HepG2 (cell line): ENCODE measurements around the gene PHF21B. TPM values are rescaled to one million over a fixed set of nuclear protein-coding genes. Genes with fewer than 3 reads are reported as not detected.

ENCODE experiments used
- ATAC-seq: fragments of 200-7000 bp; cut with Tn5 transposase; 3 replicates; pipeline ENCODE4 v1.9.1; 2020; ENCODE audit warnings: mild to moderate bottlenecking, moderate library complexity
- BruUV-seq: library from RNA; stranded (reverse); fragments of 400-500 nt; replicated peaks from 2 replicates; lab custom pipeline; 2021; lab: Mats Ljungman, UMichigan
- CTCF ChIA-PET: fragments of 300-600 bp; formaldehyde crosslinking; extraction: SDS; loops from one replicate; lab custom pipeline; 2021; ENCODE audit warnings: low total read pairs, inconsistent platforms, low intra/inter-chr PET ratio; lab: Yijun Ruan, JAX
- POLR2A ChIA-PET: fragments of 350-600 bp; sonication (Branson Sonifier 250); formaldehyde crosslinking; loops from one replicate; lab custom pipeline; 2020; ENCODE audit warnings: antibody characterized with exemption, inconsistent platforms; lab: Yijun Ruan, JAX
- DNase-seq: peaks from one replicate; pipeline ENCODE4 v3.0.0-alpha.2; 2015; ENCODE audit warnings: low spot score
- FAIRE-seq: peaks from 3 replicates; lab custom pipeline; 2011; peaks lifted over from hg19 to GRCh38; lab: Jason Lieb, UNC
- H2AFZ ChIP-seq: one replicate; pipeline ENCODE4 v1.6.1; 2011; ENCODE audit warnings: low read length, inconsistent platforms
- H3K27ac ChIP-seq: fragments of 300-600 bp; 3 replicates; pipeline ENCODE4 v1.8.0; 2011; ENCODE audit warnings: mixed run types, mild to moderate bottlenecking, mixed read lengths, low read length, inconsistent platforms; ENCODE audit not compliant: insufficient read depth; ENCODE audit errors: extremely low read length
- H3K27me3 ChIP-seq, 2 experiments: fragments of 200-600 bp in 1 of 2; 2 replicates in 1 of 2; 3 replicates in 1 of 2; pipeline versions ENCODE4 v1.6.0 to v1.8.0; 2011; ENCODE audit warnings: low read length in 2 of 2, mild to moderate bottlenecking in 2 of 2, moderate library complexity in 2 of 2, inconsistent platforms in 1 of 2; ENCODE audit not compliant: insufficient read depth in 2 of 2, control insufficient read depth in 1 of 2
- H3K36me3 ChIP-seq, 2 experiments: fragments of 200-600 bp in 1 of 2; replicated peaks in 1 of 2; 2 replicates in 1 of 2; 3 replicates in 1 of 2; pipeline versions ENCODE4 v1.5.1 to v1.8.0; 2011; ENCODE audit warnings: low read length in 2 of 2, inconsistent platforms in 1 of 2; ENCODE audit not compliant: insufficient read depth in 2 of 2, control insufficient read depth in 1 of 2
- H3K4me1 ChIP-seq: 2 replicates; pipeline ENCODE4 v1.5.1; 2012; ENCODE audit warnings: low read length, inconsistent platforms; ENCODE audit not compliant: insufficient read depth
- H3K4me2 ChIP-seq: 2 replicates; pipeline ENCODE4 v1.6.0; 2011; ENCODE audit warnings: low read depth, low read length, inconsistent platforms
- H3K4me3 ChIP-seq, 3 experiments: fragments of 200-600 bp in 1 of 3; sonication (generic), shearing (Covaris generic) in 1 of 3; replicated peaks in 1 of 3; 2 replicates each; pipeline ENCODE4 v1.5.1; 2011 to 2016; ENCODE audit warnings: low read length in 3 of 3, inconsistent platforms in 2 of 3, low read depth in 2 of 3, mild to moderate bottlenecking in 2 of 3, control low read depth in 1 of 3, mixed read lengths in 1 of 3; ENCODE audit not compliant: insufficient read depth in 1 of 3
- H3K79me2 ChIP-seq: one replicate; pipeline ENCODE4 v1.6.1; 2011; ENCODE audit warnings: low read length, inconsistent platforms; ENCODE audit not compliant: insufficient read depth
- H3K9ac ChIP-seq: 2 replicates; pipeline ENCODE4 v1.6.0; 2011; ENCODE audit warnings: mild to moderate bottlenecking, low read depth, low read length, inconsistent platforms; ENCODE audit not compliant: insufficient read depth
- H3K9me3 ChIP-seq: 2 replicates; pipeline ENCODE4 v1.5.1; 2012; ENCODE audit warnings: mild to moderate bottlenecking, low read length
- H4K20me1 ChIP-seq: 2 replicates; pipeline ENCODE4 v1.6.0; 2011; ENCODE audit warnings: inconsistent platforms, mild to moderate bottlenecking, low read length, moderate library complexity; ENCODE audit not compliant: insufficient read depth
- ELF4 ChIP-seq: sonication (generic); formaldehyde crosslinking; IDR thresholded peaks from 2 replicates; pipeline ENCODE4 v1.5.0; 2020; ENCODE audit warnings: missing genetic modification reagents, mild to moderate bottlenecking, moderate library complexity, borderline replicate concordance
- FOXK1 ChIP-seq: sonication (generic); formaldehyde crosslinking; IDR thresholded peaks from 2 replicates; pipeline ENCODE4 v1.4.0; 2020; ENCODE audit warnings: low read depth, missing genetic modification reagents, borderline replicate concordance
- MED13 ChIP-seq: sonication (generic); formaldehyde crosslinking; IDR thresholded peaks from 2 replicates; pipeline ENCODE4 v1.5.0; 2020; ENCODE audit warnings: missing genetic modification reagents
- NCOA1 ChIP-seq: sonication (generic); formaldehyde crosslinking; IDR thresholded peaks from 2 replicates; pipeline ENCODE4 v1.9.0; 2021; ENCODE audit warnings: missing genetic modification reagents
- NFIB ChIP-seq: sonication (generic); formaldehyde crosslinking; IDR thresholded peaks from 2 replicates; pipeline ENCODE4 v1.9.0; 2021; ENCODE audit warnings: missing genetic modification reagents, mild to moderate bottlenecking, borderline replicate concordance
- PAX8 ChIP-seq: sonication (generic); formaldehyde crosslinking; IDR thresholded peaks from 2 replicates; pipeline ENCODE4 v1.8.0; 2022; ENCODE audit warnings: mild to moderate bottlenecking, missing genetic modification reagents, borderline replicate concordance
- POLR2G ChIP-seq: fragments of 200-400 bp; formaldehyde crosslinking; IDR thresholded peaks from 2 replicates; pipeline ENCODE4 v1.6.1; 2018; ENCODE audit warnings: mild to moderate bottlenecking, low read depth, low read length, moderate library complexity
- SAFB2 ChIP-seq: sonication (generic); formaldehyde crosslinking; IDR thresholded peaks from 2 replicates; pipeline ENCODE4 v1.5.1; 2020; ENCODE audit warnings: missing genetic modification reagents, low read depth, mild to moderate bottlenecking, borderline replicate concordance
- SOX13 ChIP-seq, 3 experiments: fragments of 450-650 bp in 1 of 3; sonication (generic) in 1 of 3; formaldehyde crosslinking in 1 of 3; IDR thresholded peaks in 2 of 3; conservative IDR thresholded peaks in 1 of 3; 2 replicates each; pipeline versions ENCODE4 v1.5.0 to v1.6.1; 2016 to 2020; ENCODE audit warnings: antibody characterized with exemption in 1 of 3, mild to moderate bottlenecking in 1 of 3, missing compliant biosample characterization in 1 of 3, missing genetic modification reagents in 1 of 3, moderate library complexity in 1 of 3
- SP2 ChIP-seq: sonication (generic); formaldehyde crosslinking; IDR thresholded peaks from 2 replicates; pipeline ENCODE4 v1.5.1; 2020; ENCODE audit warnings: mild to moderate bottlenecking, missing genetic modification reagents
- SRY ChIP-seq: sonication (generic); formaldehyde crosslinking; IDR thresholded peaks from 2 replicates; pipeline ENCODE4 v1.8.0; 2022; ENCODE audit warnings: mild to moderate bottlenecking, missing genetic modification reagents
- TP53 ChIP-seq: sonication (generic); formaldehyde crosslinking; conservative IDR thresholded peaks from 2 replicates; pipeline ENCODE4 v1.4.0; 2020; ENCODE audit warnings: missing genetic modification reagents
- ZC3H13 ChIP-seq: sonication (generic); formaldehyde crosslinking; IDR thresholded peaks from 2 replicates; pipeline ENCODE4 v1.8.1; 2023; ENCODE audit warnings: mild to moderate bottlenecking, missing genetic modification reagents, moderate library complexity
- ZFP82 ChIP-seq: sonication (generic); formaldehyde crosslinking; IDR thresholded peaks from 2 replicates; pipeline ENCODE4 v1.5.1; 2020; ENCODE audit warnings: mild to moderate bottlenecking, missing genetic modification reagents, borderline replicate concordance
- ZNF136 ChIP-seq: sonication (generic); formaldehyde crosslinking; IDR thresholded peaks from 2 replicates; pipeline ENCODE4 v1.8.1; 2022; ENCODE audit warnings: low read depth, mild to moderate bottlenecking, moderate library complexity, missing genetic modification reagents
- ZNF232 ChIP-seq: sonication (generic); formaldehyde crosslinking; IDR thresholded peaks from 2 replicates; pipeline ENCODE4 v1.4.0; 2020; ENCODE audit warnings: missing genetic modification reagents, borderline replicate concordance
- ZNF350 ChIP-seq: sonication (generic); formaldehyde crosslinking; IDR thresholded peaks from 2 replicates; pipeline ENCODE4 v1.4.0; 2020; ENCODE audit warnings: mild to moderate bottlenecking, low read depth, missing genetic modification reagents, borderline replicate concordance
- ZNF513 ChIP-seq: sonication (generic); formaldehyde crosslinking; conservative IDR thresholded peaks from 2 replicates; pipeline ENCODE4 v1.5.0; 2020; ENCODE audit warnings: missing genetic modification reagents
- WGBS: methylation state at CpG from one replicate; pipeline ENCODE4 v1.1.6; 2017; ENCODE audit warnings: low lambda C conversion rate; 5-methylcytosine and 5-hydroxymethylcytosine counted together
- in situ Hi-C: cut with HindIII; loops from 2 replicates; pipeline ENCODE4 v1.10.0; 2017; ENCODE audit warnings: low pct_unique_long_range_greater_than_20kb; ENCODE audit not compliant: extremely low pct_ligation_motif_present
- intact Hi-C: fragments of 100-400 bp; cut with micrococcal nuclease; formaldehyde crosslinking; loops from one replicate; pipeline ENCODE4 v1.10.0; 2022; ENCODE audit not compliant: unreplicated experiment
- polyA plus RNA-seq, 8 experiments: library from polyadenylated mRNA; depleted of rRNA in 3 of 8; stranded (reverse) in 7 of 8; unstranded in 1 of 8; fragments of >200 nt; fragmentation: Illumina TruSeq in 4 of 8; extraction: Trizol in 4 of 8; gene quantifications; 2 replicates each; pipeline versions ENCODE4 v1.2.1 to v1.2.3, GENCODE V29; 2011 to 2016; ENCODE audit warnings: low read depth in 4 of 8, missing spikeins in 1 of 8, mixed read lengths in 1 of 8; ENCODE audit not compliant: insufficient read depth in 1 of 8
- total RNA-seq, 5 experiments: library from RNA; depleted of rRNA; stranded (reverse); fragments of >200 nt; fragmentation: Illumina TruSeq; extraction: Trizol; gene quantifications; 2 replicates each; pipeline ENCODE4 v1.2.3, GENCODE V29; 2016; ENCODE audit warnings: low read depth in 1 of 5

The PHF21B gene
- total and polyA plus RNA-seq, 2 of the 13 experiments (the other 11 are each of a cell fraction or from before 2014, with no cell fraction given), result not detected

GRCh38 chr22:44995715-44996114 is 14.1 kb downstream of the PHF21B start:
- H3K36me3 ChIP-seq, result no peaks in the 10 kb centered on the region
- peaks cover 9% of the 10 kb centered on the region; the same call in 1 of the 2 replicates for H4K20me1 ChIP-seq
- ChIA-PET CTCF (no interaction called here), POLR2A (no interaction called here)
- no peak for FAIRE-seq
- no peak for TF ChIP-seq NFIB (CRISPR knock-in tag)
- no peak for TF ChIP-seq MED13
- TF ChIP-seq ZFP82 (CRISPR knock-in tag), result no peak
- TF ChIP-seq ELF4, result no peak
- H3K27ac ChIP-seq, result no peak overlapping the region
- no TSS peak for BruUV-seq
- no peak for DNase-seq
- no peaks in the 10 kb centered on the region for H3K9me3 ChIP-seq
- H3K9ac ChIP-seq, result no peak overlapping the region
- peaks cover 12 to 97% of the 10 kb centered on the region in 2 experiments; a peak in 4 of 5 replicates for H3K27me3 ChIP-seq
- H3K4me2 ChIP-seq, result no peak overlapping the region
- H2AFZ ChIP-seq, result no peak overlapping the region
- H3K79me2 ChIP-seq, result no peaks in the 10 kb centered on the region
- WGBS, result 60% methylated on average over 7 of the region's 14 CpGs
- in situ Hi-C loops (no loop called here), intact Hi-C loops (no loop called here)
- no peaks in the 10 kb centered on the region for H3K4me1 ChIP-seq
- H3K4me3 ChIP-seq, result no peak overlapping the region
- no peak for ATAC-seq

GRCh38 chr22:44995105-44995514 is 14.7 kb downstream of the PHF21B start:
- peaks cover 12 to 97% of the 10 kb centered on the region in 2 experiments; a peak in 4 of 5 replicates for H3K27me3 ChIP-seq
- TF ChIP-seq ZC3H13 (CRISPR knock-in tag) (no peak), SP2 (CRISPR knock-in tag) (no peak), NCOA1 (CRISPR knock-in tag) (no peak), SOX13 (IDR thresholded peaks at IDR 0.05) (no peak), SOX13 (CRISPR knock-in tag; conservative IDR thresholded peaks at IDR 0.05 in 1 of 2, IDR thresholded peaks at IDR 0.05 in 1 of 2) (no peak), SRY (no peak), PAX8 (CRISPR knock-in tag) (no peak), SAFB2 (CRISPR knock-in tag) (no peak), TP53 (CRISPR knock-in tag) (no peak), POLR2G (no peak), ZNF232 (no peak), ZNF136 (CRISPR knock-in tag) (no peak), ZNF350 (CRISPR knock-in tag) (no peak), ZNF513 (CRISPR knock-in tag) (no peak), FOXK1 (CRISPR knock-in tag) (no peak)
- CTCF ChIA-PET, result no interaction called here
- POLR2A ChIA-PET, result no interaction called here
- no peak overlapping the region for H3K9ac ChIP-seq
- in situ Hi-C loops, result no loop called here
- no TSS peak for BruUV-seq
- H3K9me3 ChIP-seq, result no peaks in the 10 kb centered on the region
- H3K79me2 ChIP-seq, result no peaks in the 10 kb centered on the region
- H3K4me1 ChIP-seq, result no peaks in the 10 kb centered on the region
- no peak overlapping the region for H3K4me3 ChIP-seq
- FAIRE-seq (no peak), DNase-seq (no peak), ATAC-seq (no peak)
- H3K27ac ChIP-seq, result no peak overlapping the region
- H3K36me3 ChIP-seq, result no peaks in the 10 kb centered on the region
- peaks cover 9% of the 10 kb centered on the region; the same call in 1 of the 2 replicates for H4K20me1 ChIP-seq
- WGBS, result 0% methylated on average over 7 of the region's 7 CpGs
- intact Hi-C loops, result no loop called here
- no peak overlapping the region for H2AFZ ChIP-seq
- no peak overlapping the region for H3K4me2 ChIP-seq
